HL-60 (cell line): Measurements from ENCODE around the gene PLAC8.
"Not testable (repeated sequence)": the region's sequence is repeated elsewhere in the genome, so short reads cannot be mapped to it uniquely, and the experiment has no call there.

Experiments used
- DNase-seq, 2 experiments: peaks; one replicate each; pipeline ENCODE4 v3.0.0-alpha.2; 2010 to 2020; ENCODE audit warnings: low read depth in 1 of 2, low spot score in 1 of 2
- H3K27ac ChIP-seq: fragments of 250-450 bp; sonication (Bioruptor Pico); replicated peaks from 2 replicates; pipeline ENCODE4 v1.5.1; 2020; ENCODE audit warnings: mild to moderate bottlenecking, moderate library complexity
- H3K27me3 ChIP-seq: fragments of 250-450 bp; sonication (Bioruptor Pico); 2 replicates; pipeline ENCODE4 v1.5.1; 2021; ENCODE audit warnings: mild to moderate bottlenecking, moderate library complexity; ENCODE audit not compliant: insufficient read depth, poor library complexity, severe bottlenecking
- H3K4me3 ChIP-seq: replicated peaks from 2 replicates; pipeline ENCODE4 v1.5.1; 2011; ENCODE audit warnings: mild to moderate bottlenecking, control low read depth, low read length; ENCODE audit not compliant: insufficient read depth
- GABPA ChIP-seq: IDR thresholded peaks from 2 replicates; pipeline ENCODE4 v1.6.1; 2012; ENCODE audit warnings: low read depth
- POLR2AphosphoS5 ChIP-seq: IDR thresholded peaks from 2 replicates; pipeline ENCODE4 v1.6.1; 2012; ENCODE audit warnings: low read depth
- SPI1 ChIP-seq: IDR thresholded peaks from 2 replicates; pipeline ENCODE4 v1.6.1; 2012; ENCODE audit warnings: low read depth, mild to moderate bottlenecking, borderline replicate concordance
- TF ChIP-seq, protein P1 (sequence below): IDR thresholded peaks from 2 replicates; pipeline ENCODE4 v1.6.1; 2012; ENCODE audit warnings: low read depth; ENCODE audit not compliant: insufficient replicate concordance
- TF ChIP-seq, protein P2 (sequence below): IDR thresholded peaks from one replicate; pipeline ENCODE4 v1.5.1; 2011; ENCODE audit warnings: low read length, control low read depth, inconsistent platforms; ENCODE audit not compliant: insufficient read depth

The PLAC8 gene

DNA sequence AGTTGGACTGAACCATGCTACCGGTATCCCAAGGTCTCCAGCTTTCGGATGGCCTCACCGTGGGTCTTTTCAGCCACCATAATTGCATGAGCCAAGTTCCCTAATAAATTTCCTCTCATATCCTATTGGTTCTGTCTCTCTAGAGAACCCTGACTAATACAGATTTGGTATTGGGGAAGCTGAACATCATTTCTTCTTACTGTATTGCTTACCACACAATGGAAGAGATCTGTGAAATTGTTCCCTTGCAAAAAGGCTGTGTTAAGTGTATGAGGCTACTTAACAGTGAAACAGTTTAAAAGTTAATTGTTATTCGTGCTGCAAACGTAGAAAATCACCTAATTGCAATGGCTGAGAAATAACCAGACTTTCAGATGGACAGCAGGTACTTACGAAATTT is 34.0 kb downstream of the PLAC8 start:
- TF ChIP-seq, protein P1, sequence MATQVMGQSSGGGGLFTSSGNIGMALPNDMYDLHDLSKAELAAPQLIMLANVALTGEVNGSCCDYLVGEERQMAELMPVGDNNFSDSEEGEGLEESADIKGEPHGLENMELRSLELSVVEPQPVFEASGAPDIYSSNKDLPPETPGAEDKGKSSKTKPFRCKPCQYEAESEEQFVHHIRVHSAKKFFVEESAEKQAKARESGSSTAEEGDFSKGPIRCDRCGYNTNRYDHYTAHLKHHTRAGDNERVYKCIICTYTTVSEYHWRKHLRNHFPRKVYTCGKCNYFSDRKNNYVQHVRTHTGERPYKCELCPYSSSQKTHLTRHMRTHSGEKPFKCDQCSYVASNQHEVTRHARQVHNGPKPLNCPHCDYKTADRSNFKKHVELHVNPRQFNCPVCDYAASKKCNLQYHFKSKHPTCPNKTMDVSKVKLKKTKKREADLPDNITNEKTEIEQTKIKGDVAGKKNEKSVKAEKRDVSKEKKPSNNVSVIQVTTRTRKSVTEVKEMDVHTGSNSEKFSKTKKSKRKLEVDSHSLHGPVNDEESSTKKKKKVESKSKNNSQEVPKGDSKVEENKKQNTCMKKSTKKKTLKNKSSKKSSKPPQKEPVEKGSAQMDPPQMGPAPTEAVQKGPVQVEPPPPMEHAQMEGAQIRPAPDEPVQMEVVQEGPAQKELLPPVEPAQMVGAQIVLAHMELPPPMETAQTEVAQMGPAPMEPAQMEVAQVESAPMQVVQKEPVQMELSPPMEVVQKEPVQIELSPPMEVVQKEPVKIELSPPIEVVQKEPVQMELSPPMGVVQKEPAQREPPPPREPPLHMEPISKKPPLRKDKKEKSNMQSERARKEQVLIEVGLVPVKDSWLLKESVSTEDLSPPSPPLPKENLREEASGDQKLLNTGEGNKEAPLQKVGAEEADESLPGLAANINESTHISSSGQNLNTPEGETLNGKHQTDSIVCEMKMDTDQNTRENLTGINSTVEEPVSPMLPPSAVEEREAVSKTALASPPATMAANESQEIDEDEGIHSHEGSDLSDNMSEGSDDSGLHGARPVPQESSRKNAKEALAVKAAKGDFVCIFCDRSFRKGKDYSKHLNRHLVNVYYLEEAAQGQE, result no peak
- no peak for TF ChIP-seq POLR2AphosphoS5
- TF ChIP-seq, protein P2, sequence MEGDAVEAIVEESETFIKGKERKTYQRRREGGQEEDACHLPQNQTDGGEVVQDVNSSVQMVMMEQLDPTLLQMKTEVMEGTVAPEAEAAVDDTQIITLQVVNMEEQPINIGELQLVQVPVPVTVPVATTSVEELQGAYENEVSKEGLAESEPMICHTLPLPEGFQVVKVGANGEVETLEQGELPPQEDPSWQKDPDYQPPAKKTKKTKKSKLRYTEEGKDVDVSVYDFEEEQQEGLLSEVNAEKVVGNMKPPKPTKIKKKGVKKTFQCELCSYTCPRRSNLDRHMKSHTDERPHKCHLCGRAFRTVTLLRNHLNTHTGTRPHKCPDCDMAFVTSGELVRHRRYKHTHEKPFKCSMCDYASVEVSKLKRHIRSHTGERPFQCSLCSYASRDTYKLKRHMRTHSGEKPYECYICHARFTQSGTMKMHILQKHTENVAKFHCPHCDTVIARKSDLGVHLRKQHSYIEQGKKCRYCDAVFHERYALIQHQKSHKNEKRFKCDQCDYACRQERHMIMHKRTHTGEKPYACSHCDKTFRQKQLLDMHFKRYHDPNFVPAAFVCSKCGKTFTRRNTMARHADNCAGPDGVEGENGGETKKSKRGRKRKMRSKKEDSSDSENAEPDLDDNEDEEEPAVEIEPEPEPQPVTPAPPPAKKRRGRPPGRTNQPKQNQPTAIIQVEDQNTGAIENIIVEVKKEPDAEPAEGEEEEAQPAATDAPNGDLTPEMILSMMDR, result no peak
- TF ChIP-seq GABPA, result no peak
- TF ChIP-seq SPI1, result no peak
- H3K27ac ChIP-seq, result no peak overlapping the region
- DNase-seq, result no peak

GRCh38 chr4:83075311-83076095 is 39.0 kb downstream of the PLAC8 start:
- no peak overlapping the region for H3K27ac ChIP-seq
- H3K27me3 ChIP-seq, result no peaks in the 10 kb centered on the region
- no peak for TF ChIP-seq POLR2AphosphoS5
- TF ChIP-seq, protein P1, result no peak
- TF ChIP-seq SPI1, result no peak

More for the DNA sequence above, 34.0 kb downstream of the PLAC8 start:
- Histone ChIP-seq H3K4me3 (no peak overlapping the region), H3K27me3 (no peaks in the 10 kb centered on the region)

GRCh38 chr4:83074783-83075182 is 39.7 kb downstream of the PLAC8 start:
- not testable (repeated sequence) for H3K27ac ChIP-seq, H3K4me3 ChIP-seq, DNase-seq, H3K27me3 ChIP-seq

More at GRCh38 chr4:83075311-83076095, 39.0 kb downstream of the PLAC8 start:
- no peak overlapping the region for H3K4me3 ChIP-seq
- DNase-seq, result no peak

- no peak overlapping the region for H3K27ac ChIP-seq
- TF ChIP-seq GABPA, result no peak
- TF ChIP-seq, protein P2, result peak; percentile 81
These were observed 40.3 kb downstream of the PLAC8 start for GRCh38 chr4:83074086-83074704.

More at GRCh38 chr4:83074086-83074704, 40.3 kb downstream of the PLAC8 start:
- peak in 1 of 2 experiments; percentile 76 for DNase-seq
- Histone ChIP-seq H3K27me3 (no peaks in the 10 kb centered on the region), H3K4me3 (no peak overlapping the region)
